22Rv1 (cell line): ENCODE data around the gene NXT1.

Source experiments
- ZFX ChIP-seq: fragments of 450-650 bp; IDR thresholded peaks from 2 replicates; pipeline ENCODE4 v1.6.1; 2017; ENCODE audit warnings: antibody characterized with exemption, borderline replicate concordance
- TF ChIP-seq, protein P1 (sequence below): fragments of 450-650 bp; IDR thresholded peaks from 2 replicates; pipeline ENCODE4 v1.5.1; 2017; ENCODE audit warnings: mild to moderate bottlenecking

DNA sequence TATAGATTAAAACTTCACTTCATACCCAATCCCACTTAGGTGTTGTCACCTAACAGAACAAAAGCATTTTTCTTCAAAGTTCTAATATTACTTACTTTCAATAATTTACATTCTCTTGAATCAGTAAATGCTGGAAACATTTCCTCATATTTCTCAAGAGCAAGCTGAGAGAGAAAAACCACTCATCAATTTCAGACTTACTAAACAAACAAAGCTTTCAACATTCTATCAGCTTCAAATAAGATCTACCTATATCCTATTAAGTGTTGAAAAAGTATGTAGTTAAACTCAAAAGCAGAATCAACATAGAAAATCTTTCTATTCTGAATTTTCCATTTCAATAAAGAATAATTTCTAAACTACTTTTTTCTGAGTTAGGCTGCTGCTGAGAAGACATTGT, 29.2 kb downstream of the NXT1 start:
- TF ChIP-seq, protein P1, sequence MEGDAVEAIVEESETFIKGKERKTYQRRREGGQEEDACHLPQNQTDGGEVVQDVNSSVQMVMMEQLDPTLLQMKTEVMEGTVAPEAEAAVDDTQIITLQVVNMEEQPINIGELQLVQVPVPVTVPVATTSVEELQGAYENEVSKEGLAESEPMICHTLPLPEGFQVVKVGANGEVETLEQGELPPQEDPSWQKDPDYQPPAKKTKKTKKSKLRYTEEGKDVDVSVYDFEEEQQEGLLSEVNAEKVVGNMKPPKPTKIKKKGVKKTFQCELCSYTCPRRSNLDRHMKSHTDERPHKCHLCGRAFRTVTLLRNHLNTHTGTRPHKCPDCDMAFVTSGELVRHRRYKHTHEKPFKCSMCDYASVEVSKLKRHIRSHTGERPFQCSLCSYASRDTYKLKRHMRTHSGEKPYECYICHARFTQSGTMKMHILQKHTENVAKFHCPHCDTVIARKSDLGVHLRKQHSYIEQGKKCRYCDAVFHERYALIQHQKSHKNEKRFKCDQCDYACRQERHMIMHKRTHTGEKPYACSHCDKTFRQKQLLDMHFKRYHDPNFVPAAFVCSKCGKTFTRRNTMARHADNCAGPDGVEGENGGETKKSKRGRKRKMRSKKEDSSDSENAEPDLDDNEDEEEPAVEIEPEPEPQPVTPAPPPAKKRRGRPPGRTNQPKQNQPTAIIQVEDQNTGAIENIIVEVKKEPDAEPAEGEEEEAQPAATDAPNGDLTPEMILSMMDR: no peak
- TF ChIP-seq ZFX: no peak
